ENCODE measurements around the gene PURB.
"Not testable (repeated sequence)": the region's sequence is repeated elsewhere in the genome, so short reads cannot be mapped to it uniquely, and the experiment has no call there.

Gene PURB

GRCh38 chr7:44849885-44850544, 35.3 kb downstream of the PURB start:
- DNase-seq = no peak

GRCh38 chr7:44849259-44849884, 36.0 kb downstream of the PURB start:
- no peak for DNase-seq

- peak; percentile 100 for DNase-seq
These were observed 37.3 kb downstream of the PURB start, which contains the start of gene H2AZ2 for GRCh38 chr7:44847920-44848634. TSS of gene H2AZ2 (minus strand) at chr7:44848087. CDS start at chr7:44847971, 116 bp downstream.

- peak; percentile 86 for DNase-seq
These were observed 37.8 kb downstream of the PURB start for GRCh38 chr7:44847509-44847919.

- no peak for DNase-seq
These were observed 38.4 kb downstream of the PURB start for GRCh38 chr7:44846816-44847508.

GRCh38 chr7:44846390-44846789, 38.9 kb downstream of the PURB start:
- DNase-seq = not testable (repeated sequence)

- no peak for DNase-seq
These were observed 39.9 kb downstream of the PURB start for GRCh38 chr7:44845451-44845850.

- DNase-seq = not testable (repeated sequence)
These were observed 41.9 kb downstream of the PURB start for GRCh38 chr7:44843440-44843839.

- not testable (repeated sequence) for DNase-seq
These were observed 42.7 kb downstream of the PURB start for GRCh38 chr7:44842675-44843074.

GRCh38 chr7:44838751-44839150, 46.6 kb downstream of the PURB start:
- DNase-seq = no peak

GRCh38 chr7:44827567-44827966, 57.8 kb downstream of the PURB start:
- DNase-seq = no peak
